Measurements from ENCODE around the gene RREB1.

DNA sequence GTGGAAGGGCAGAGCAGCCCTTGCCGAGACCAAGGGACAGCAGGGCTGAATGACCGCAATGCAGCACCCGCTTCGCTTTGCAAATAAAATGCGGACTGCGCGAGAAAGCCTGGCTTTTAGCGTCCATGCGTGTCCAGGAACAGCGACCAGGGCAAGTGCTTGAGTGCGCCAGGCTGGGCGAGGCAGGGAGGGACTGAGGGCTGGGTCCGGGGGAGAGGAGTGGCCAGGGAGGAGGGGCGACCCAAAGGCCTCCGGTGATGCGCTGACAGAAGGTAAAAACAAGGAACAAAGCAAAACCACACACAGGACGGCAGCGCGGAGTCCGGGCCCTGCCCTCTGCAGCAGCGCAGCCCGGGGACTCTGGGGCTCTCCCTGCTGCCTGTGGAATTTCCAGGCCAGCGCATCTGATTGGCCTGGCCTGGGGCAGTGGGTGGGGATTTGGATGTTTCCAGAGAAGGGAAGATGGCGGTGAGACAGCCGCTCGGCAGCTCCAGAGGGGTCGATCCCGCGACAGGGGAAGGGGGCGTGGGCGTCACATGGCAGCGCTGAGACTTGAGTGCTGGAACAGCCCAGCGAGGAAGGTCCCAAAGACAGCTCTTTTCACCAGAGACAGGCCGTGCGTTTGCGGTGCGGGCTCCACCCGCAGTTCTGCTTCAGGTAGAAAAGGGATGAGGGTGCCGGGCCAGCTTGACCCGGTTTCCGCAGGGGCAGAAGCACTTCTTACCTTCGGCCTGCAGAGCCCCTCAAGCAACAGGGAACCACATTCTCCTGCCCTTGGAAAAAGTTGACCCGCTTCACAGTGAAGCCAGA is 153.5 kb downstream of the RREB1 start:
- TF ChIP-seq EP300 (conservative IDR thresholded peaks at IDR 0.05; ENCODE audit: poor library complexity, severe bottlenecking) (no peak), SMC3 (conservative IDR thresholded peaks at IDR 0.05; ENCODE audit: poor library complexity) (no peak)
